Measurements from ENCODE around the gene SAP30BP. TPM values are rescaled to one million over a fixed set of nuclear protein-coding genes. Genes with fewer than 3 reads are reported as not detected.

SAP30BP gene
- total RNA-seq, 1 donor from 2014 or later, result 58.6 TPM

DNA sequence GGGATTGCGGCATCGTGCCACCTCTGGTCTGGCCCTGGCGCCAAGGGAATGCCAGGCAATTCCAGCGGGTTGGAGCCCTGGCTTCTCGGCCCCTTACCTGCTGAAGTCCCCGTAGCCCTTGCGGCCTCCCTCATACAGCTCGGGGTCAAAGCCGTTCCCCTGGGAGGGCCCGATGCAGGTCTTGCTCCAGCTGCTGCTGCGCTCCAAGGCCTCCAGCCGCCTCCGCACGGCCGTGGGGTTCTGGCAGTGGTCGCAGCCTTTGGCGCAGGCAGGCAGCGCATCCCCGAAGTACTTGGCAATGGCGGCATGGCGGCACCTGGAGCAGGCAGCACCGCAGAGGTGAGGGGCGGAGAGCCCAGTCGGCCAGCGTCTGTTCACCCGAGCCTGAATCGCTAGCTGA is 35.8 kb upstream of the SAP30BP start:
- TF ChIP-seq, protein P1, sequence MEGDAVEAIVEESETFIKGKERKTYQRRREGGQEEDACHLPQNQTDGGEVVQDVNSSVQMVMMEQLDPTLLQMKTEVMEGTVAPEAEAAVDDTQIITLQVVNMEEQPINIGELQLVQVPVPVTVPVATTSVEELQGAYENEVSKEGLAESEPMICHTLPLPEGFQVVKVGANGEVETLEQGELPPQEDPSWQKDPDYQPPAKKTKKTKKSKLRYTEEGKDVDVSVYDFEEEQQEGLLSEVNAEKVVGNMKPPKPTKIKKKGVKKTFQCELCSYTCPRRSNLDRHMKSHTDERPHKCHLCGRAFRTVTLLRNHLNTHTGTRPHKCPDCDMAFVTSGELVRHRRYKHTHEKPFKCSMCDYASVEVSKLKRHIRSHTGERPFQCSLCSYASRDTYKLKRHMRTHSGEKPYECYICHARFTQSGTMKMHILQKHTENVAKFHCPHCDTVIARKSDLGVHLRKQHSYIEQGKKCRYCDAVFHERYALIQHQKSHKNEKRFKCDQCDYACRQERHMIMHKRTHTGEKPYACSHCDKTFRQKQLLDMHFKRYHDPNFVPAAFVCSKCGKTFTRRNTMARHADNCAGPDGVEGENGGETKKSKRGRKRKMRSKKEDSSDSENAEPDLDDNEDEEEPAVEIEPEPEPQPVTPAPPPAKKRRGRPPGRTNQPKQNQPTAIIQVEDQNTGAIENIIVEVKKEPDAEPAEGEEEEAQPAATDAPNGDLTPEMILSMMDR (IDR thresholded peaks at IDR 0.05; ENCODE audit: insufficient read depth, low read length, poor library complexity, severe bottlenecking), result no peak
- DNase-seq (ENCODE audit: low read depth), result no peak
- H3K4me3 ChIP-seq (ENCODE audit: low read depth, low read length), result no peak overlapping the region
- no peaks in the 10 kb centered on the region for H3K27me3 ChIP-seq (ENCODE audit: control insufficient read depth, insufficient read depth, low read length)
- no peaks in the 10 kb centered on the region for H3K36me3 ChIP-seq (ENCODE audit: control insufficient read depth, insufficient read depth, low read length)

DNA sequence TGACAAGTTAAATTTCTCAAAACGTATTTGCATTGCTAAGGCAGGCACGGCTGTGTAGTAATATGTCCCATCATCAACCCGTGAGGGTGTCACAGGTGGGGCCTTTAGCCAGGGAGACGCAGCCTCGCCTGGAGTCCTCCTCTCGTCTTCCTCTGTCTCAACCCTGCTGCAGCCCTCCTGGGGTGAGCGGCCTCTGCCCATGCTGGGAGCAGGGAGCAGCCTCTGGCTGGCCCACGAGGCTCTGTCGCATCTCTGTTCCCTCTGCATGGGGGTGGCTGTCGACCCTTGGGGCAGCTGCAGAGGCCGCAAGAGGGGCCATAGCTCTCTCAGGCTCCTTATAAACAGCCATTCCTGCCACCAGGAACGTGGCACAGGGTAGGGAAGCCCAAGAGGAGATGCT is 34.7 kb upstream of the SAP30BP start:
- TF ChIP-seq, protein P1 (IDR thresholded peaks at IDR 0.05; ENCODE audit: insufficient read depth, low read length, poor library complexity, severe bottlenecking), result no peak
- Histone ChIP-seq H3K4me3 (ENCODE audit: low read depth, low read length) (no peak overlapping the region), H3K36me3 (ENCODE audit: control insufficient read depth, insufficient read depth, low read length) (no peaks in the 10 kb centered on the region), H3K27me3 (ENCODE audit: control insufficient read depth, insufficient read depth, low read length) (no peaks in the 10 kb centered on the region)
- DNase-seq (ENCODE audit: low read depth), result no peak

DNA sequence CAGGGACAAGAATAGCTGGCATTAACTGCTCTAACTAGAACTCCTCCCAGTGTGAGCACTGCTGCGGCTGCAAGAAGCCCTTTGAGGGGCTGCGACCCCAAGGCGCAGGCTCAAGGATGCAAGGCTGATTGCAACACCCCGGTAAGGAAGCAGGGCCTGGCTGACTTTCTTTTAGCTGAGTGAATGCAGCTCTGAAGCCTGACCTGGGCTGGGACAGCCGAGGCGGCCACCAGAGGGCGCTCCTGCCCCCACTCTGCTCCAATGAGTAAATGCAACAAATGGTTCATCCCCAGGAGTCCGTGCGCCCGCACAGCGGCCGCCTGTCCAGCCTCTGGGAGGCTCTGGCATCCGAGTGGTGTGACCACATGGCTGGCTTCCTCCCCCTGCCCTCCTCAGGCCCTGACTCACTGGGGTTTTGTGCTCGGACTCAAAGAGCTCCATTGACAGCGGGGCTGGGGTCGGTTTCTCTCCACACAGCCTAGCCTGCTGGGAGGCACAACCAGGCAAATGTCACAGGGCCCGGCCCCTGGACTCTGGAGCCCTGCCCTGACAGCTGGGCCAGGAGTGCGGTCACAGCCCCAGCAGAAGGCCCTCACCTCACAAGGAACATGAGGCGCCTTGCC is 34.2 kb upstream of the SAP30BP start, which contains the start of gene SMIM5:
Gene SMIM5, plus strand, starts transcription at position 572 of the 623 bp plus-strand sequence. CDS start 6,768 bp downstream, outside the sequence.
- Histone ChIP-seq H3K27me3 (ENCODE audit: control insufficient read depth, insufficient read depth, low read length) (no peaks in the 10 kb centered on the region), H3K4me3 (ENCODE audit: low read depth, low read length) (no peak within 1 kb of the TSS), H3K36me3 (ENCODE audit: control insufficient read depth, insufficient read depth, low read length) (no peaks in the 10 kb centered on the region)
- TF ChIP-seq, protein P1 (IDR thresholded peaks at IDR 0.05; ENCODE audit: insufficient read depth, low read length, poor library complexity, severe bottlenecking), result peak; percentile 95
- peak; percentile 63 for DNase-seq (ENCODE audit: low read depth)

DNA sequence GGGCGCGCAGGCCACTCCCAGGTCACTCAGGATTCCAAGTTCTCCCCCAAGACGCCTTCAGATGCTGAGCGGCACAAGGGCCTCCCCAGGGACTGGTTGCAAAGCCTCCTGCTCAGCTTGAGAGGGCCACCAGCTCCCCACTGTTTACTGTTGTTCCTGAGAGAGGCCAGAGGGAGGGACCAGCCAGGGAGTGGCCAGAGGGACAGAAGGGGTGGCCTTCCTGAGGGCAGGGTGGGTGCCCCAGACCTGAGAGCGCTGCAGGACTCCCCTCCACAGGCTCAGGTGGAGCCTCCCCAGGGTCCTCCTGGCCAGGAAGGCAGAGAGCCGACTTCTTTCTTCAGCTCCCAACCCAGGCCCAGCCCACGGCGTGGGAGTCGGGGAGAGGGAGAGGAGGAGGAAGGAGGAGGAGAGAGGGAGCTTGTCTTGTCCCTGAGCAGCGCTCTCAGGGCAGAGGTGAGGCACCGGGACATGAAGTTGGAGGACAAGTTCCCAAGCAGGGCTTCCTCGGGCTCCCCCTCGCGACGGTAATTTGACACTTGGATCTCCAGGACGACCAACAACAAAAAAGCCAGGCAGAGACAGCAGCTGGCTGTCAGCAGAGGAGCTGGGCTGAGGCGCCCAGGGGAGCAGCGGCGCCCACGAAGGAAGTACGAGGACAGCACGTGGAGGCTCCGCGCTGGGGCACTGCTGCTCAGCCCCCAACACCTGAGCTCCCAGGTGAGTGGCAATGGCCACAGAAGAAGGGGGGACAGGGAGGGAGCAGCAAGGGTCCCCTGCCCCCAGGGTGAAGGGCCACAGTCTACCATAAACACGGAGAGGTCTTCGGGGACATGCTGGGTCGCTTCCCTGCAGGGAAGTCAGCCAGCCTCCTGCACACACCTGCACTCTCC is 33.4 kb upstream of the SAP30BP start:
- no peak overlapping the region for H3K4me3 ChIP-seq (ENCODE audit: low read depth, low read length)
- peak; percentile 74 for DNase-seq (ENCODE audit: low read depth)
- no peaks in the 10 kb centered on the region for H3K27me3 ChIP-seq (ENCODE audit: control insufficient read depth, insufficient read depth, low read length)
- no peaks in the 10 kb centered on the region for H3K36me3 ChIP-seq (ENCODE audit: control insufficient read depth, insufficient read depth, low read length)
- TF ChIP-seq, protein P1 (IDR thresholded peaks at IDR 0.05; ENCODE audit: insufficient read depth, low read length, poor library complexity, severe bottlenecking), result peak; percentile 74

DNA sequence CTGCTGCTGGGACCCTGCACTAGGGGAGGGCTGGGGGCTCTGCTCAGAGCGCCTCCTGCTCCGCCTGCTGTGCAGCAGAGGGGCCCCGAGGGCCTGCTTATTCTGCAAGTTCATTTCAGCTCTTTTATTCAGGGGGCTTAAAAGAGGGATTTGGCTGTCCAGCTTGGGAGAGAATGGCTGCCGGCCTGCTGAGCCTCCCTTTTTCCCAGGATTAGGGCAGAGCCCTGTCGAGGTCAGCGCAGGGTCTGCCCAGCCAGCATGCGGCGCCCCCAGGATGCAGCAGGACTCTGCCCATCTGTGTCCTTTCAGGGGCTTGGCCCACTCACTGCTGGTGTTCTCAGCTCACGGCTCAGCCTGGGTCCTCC is 32.8 kb upstream of the SAP30BP start:
- Histone ChIP-seq H3K27me3 (ENCODE audit: control insufficient read depth, insufficient read depth, low read length) (no peaks in the 10 kb centered on the region), H3K4me3 (ENCODE audit: low read depth, low read length) (no peak overlapping the region), H3K36me3 (ENCODE audit: control insufficient read depth, insufficient read depth, low read length) (no peaks in the 10 kb centered on the region)
- TF ChIP-seq, protein P1 (IDR thresholded peaks at IDR 0.05; ENCODE audit: insufficient read depth, low read length, poor library complexity, severe bottlenecking), result no peak
- no peak for DNase-seq (ENCODE audit: low read depth)

All from kidney epithelial cell (primary cell).